ENCODE data around the gene NCOA1.

DNA sequence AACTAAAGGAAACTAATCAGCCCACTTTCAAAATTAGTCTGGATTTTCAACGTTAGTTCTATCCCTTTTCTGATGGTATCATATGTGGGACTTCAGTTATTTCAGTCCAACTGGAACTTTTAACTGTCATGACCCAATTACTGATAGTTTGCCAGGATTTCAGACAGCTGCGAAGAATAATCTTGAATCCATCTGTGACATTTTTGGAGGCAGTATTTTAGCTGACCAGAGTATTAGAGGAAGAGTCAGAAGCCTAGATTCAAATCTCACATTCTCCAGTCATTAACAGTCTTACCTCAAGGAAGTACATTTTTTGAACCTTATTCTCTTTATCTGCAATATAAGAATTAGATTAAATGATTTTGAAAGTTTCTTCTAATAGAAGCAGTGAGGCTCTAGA, 220.8 kb downstream of the NCOA1 start:
- TF ChIP-seq, protein P1, sequence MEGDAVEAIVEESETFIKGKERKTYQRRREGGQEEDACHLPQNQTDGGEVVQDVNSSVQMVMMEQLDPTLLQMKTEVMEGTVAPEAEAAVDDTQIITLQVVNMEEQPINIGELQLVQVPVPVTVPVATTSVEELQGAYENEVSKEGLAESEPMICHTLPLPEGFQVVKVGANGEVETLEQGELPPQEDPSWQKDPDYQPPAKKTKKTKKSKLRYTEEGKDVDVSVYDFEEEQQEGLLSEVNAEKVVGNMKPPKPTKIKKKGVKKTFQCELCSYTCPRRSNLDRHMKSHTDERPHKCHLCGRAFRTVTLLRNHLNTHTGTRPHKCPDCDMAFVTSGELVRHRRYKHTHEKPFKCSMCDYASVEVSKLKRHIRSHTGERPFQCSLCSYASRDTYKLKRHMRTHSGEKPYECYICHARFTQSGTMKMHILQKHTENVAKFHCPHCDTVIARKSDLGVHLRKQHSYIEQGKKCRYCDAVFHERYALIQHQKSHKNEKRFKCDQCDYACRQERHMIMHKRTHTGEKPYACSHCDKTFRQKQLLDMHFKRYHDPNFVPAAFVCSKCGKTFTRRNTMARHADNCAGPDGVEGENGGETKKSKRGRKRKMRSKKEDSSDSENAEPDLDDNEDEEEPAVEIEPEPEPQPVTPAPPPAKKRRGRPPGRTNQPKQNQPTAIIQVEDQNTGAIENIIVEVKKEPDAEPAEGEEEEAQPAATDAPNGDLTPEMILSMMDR (IDR thresholded peaks at IDR 0.05 in 4 of 5, conservative IDR thresholded peaks at IDR 0.05 in 1 of 5) = no peak
- no peak for TF ChIP-seq POLR2A (IDR thresholded peaks at IDR 0.05)
